Measurements from ENCODE around the gene LRP11.
"Not testable (repeated sequence)": the region's sequence is repeated elsewhere in the genome, so short reads cannot be mapped to it uniquely, and the experiment has no call there.

LRP11 gene

GRCh38 chr6:149863698-149864577 is at the start of gene LRP11:
LRP11 (minus strand) TSS chr6:149864359; CDS start chr6:149864020, 339 bp downstream.
- DNase-seq, result peak; percentile 87

GRCh38 chr6:149913540-149914240 is 49.5 kb upstream of the LRP11 start:
- no peak for DNase-seq

GRCh38 chr6:149913085-149913484 is 48.9 kb upstream of the LRP11 start:
- no peak for DNase-seq

- not testable (repeated sequence) for DNase-seq
Observed at GRCh38 chr6:149912680-149913079, 48.5 kb upstream of the LRP11 start.

- no peak for DNase-seq
Observed at GRCh38 chr6:149910721-149911151, 46.6 kb upstream of the LRP11 start.

GRCh38 chr6:149909701-149910470 is 45.7 kb upstream of the LRP11 start:
- peak; percentile 11 for DNase-seq

- DNase-seq, result peak; percentile 12
Observed at GRCh38 chr6:149908480-149908879, 44.3 kb upstream of the LRP11 start.

- no peak for DNase-seq
Observed at GRCh38 chr6:149907317-149907716, 43.2 kb upstream of the LRP11 start.

- DNase-seq, result peak; percentile 5
Observed at GRCh38 chr6:149906405-149906804, 42.2 kb upstream of the LRP11 start.

- peak; percentile 5 for DNase-seq
Observed at GRCh38 chr6:149905911-149906371, 41.8 kb upstream of the LRP11 start.

- no peak for DNase-seq
Observed at GRCh38 chr6:149905371-149905910, 41.3 kb upstream of the LRP11 start.

- peak; percentile 7 for DNase-seq
Observed at GRCh38 chr6:149904661-149905370, 40.7 kb upstream of the LRP11 start.

- peak; percentile 9 for DNase-seq
Observed at GRCh38 chr6:149903938-149904611, 39.9 kb upstream of the LRP11 start.

GRCh38 chr6:149901444-149902140 is 37.4 kb upstream of the LRP11 start:
- no peak for DNase-seq

- no peak for DNase-seq
Observed at GRCh38 chr6:149900620-149901443, 36.7 kb upstream of the LRP11 start.

- no peak for DNase-seq
Observed at GRCh38 chr6:149899926-149900619, 35.9 kb upstream of the LRP11 start.

- DNase-seq, result no peak
Observed at GRCh38 chr6:149899486-149899885, 35.3 kb upstream of the LRP11 start.

GRCh38 chr6:149898966-149899365 is 34.8 kb upstream of the LRP11 start:
- DNase-seq, result no peak

All from activated T-cell treated with anti-CD3 and anti-CD28 coated beads, Interleukin-2, amount 50 U/mL, for 1 hour (primary cell).